NCI-H2081 (cell line): ENCODE results near the gene ZNF525.
"Not testable (repeated sequence)": the region's sequence is repeated elsewhere in the genome, so short reads cannot be mapped to it uniquely, and the experiment has no call there.

ENCODE experiments used
- DNase-seq, 2 experiments: peaks; one replicate each; lab custom pipeline; 2025; lab: John Stamatoyannopoulos, UW

The ZNF525 gene

GRCh38 chr19:53395840-53396524 lies 30.5 kb downstream of the ZNF525 start:
- not testable (repeated sequence) for DNase-seq

- DNase-seq = no peak
Observed at GRCh38 chr19:53396525-53396868, 31.0 kb downstream of the ZNF525 start.

- not testable (repeated sequence) for DNase-seq
Observed at GRCh38 chr19:53397918-53398317, 32.4 kb downstream of the ZNF525 start.

- no peak for DNase-seq
Observed at GRCh38 chr19:53409505-53410204, 44.1 kb downstream of the ZNF525 start.

- DNase-seq = not testable (repeated sequence)
Observed at GRCh38 chr19:53420520-53421315, 55.2 kb downstream of the ZNF525 start.

- DNase-seq = no peak
Observed at GRCh38 chr19:53422551-53422950, 57.0 kb downstream of the ZNF525 start.

GRCh38 chr19:53423074-53423473 lies 57.6 kb downstream of the ZNF525 start:
- not testable (repeated sequence) for DNase-seq

GRCh38 chr19:53423680-53424079 lies 58.2 kb downstream of the ZNF525 start:
- not testable (repeated sequence) for DNase-seq

GRCh38 chr19:53424968-53425597 lies 59.6 kb downstream of the ZNF525 start:
- DNase-seq = peak; percentile 24 to 33

GRCh38 chr19:53431399-53432087 lies 66.0 kb downstream of the ZNF525 start, which contains the start of gene ZNF761:
Gene ZNF761, plus strand, starts transcription at chr19:53431984. Its CDS starts 15,285 bp downstream, at chr19:53447269.
- DNase-seq = peak; percentile 92 to 96

GRCh38 chr19:53432088-53432661 lies 66.7 kb downstream of the ZNF525 start:
- no peak for DNase-seq
